Fibroblast of lung (primary cell): Measurements from ENCODE around the gene CRCP. TPM values are rescaled to one million over a fixed set of nuclear protein-coding genes. Genes with fewer than 3 reads are reported as not detected.

ENCODE experiments used
- DNase-seq, 2 donors: peaks; one replicate each; pipeline versions ENCODE4 v3.0.0 to v3.0.0-alpha.2; 2010; ENCODE audit warnings: low read depth in 2 of 2
- H2AFZ ChIP-seq: 2 replicates; pipeline ENCODE4 v1.5.1; 2012; ENCODE audit warnings: low read length, control low read depth, inconsistent platforms
- H3K27ac ChIP-seq: 2 replicates; pipeline ENCODE4 v1.5.1; 2011; ENCODE audit warnings: low read length, control low read depth; ENCODE audit not compliant: insufficient read depth
- H3K27me3 ChIP-seq: 2 replicates; pipeline ENCODE4 v1.5.1; 2011; ENCODE audit warnings: mild to moderate bottlenecking, low read length; ENCODE audit not compliant: control insufficient read depth, insufficient read depth
- H3K36me3 ChIP-seq: 2 replicates; pipeline ENCODE4 v1.5.1; 2011; ENCODE audit warnings: low read length; ENCODE audit not compliant: control insufficient read depth, insufficient read depth
- H3K4me1 ChIP-seq: 2 replicates; pipeline ENCODE4 v1.5.1; 2011; ENCODE audit warnings: low read length; ENCODE audit not compliant: control insufficient read depth, insufficient read depth; ENCODE audit errors: extremely low read depth
- H3K4me2 ChIP-seq: 2 replicates; pipeline ENCODE4 v1.5.1; 2011; ENCODE audit warnings: low read length, control low read depth; ENCODE audit not compliant: insufficient read depth; ENCODE audit errors: extremely low read depth
- H3K4me3 ChIP-seq, 4 experiments: fragments of 200-600 bp in 1 of 4; sonication (generic) in 1 of 4; replicated peaks in 1 of 4; 2 replicates each; pipeline ENCODE4 v1.5.1; 2011 to 2016; ENCODE audit warnings: low read length in 4 of 4, low read depth in 3 of 4, mild to moderate bottlenecking in 3 of 4, control low read depth in 2 of 4, inconsistent platforms in 1 of 4, mixed read lengths in 1 of 4; ENCODE audit not compliant: insufficient read depth in 1 of 4; ENCODE audit errors: control extremely low read depth in 1 of 4
- H3K79me2 ChIP-seq: 2 replicates; pipeline ENCODE4 v1.5.1; 2012; ENCODE audit warnings: mild to moderate bottlenecking, low read length, inconsistent platforms; ENCODE audit not compliant: control insufficient read depth, insufficient read depth
- H3K9ac ChIP-seq: 2 replicates; pipeline ENCODE4 v1.5.1; 2011; ENCODE audit warnings: mild to moderate bottlenecking, low read length, control low read depth; ENCODE audit not compliant: insufficient read depth
- H3K9me3 ChIP-seq: 2 replicates; pipeline ENCODE4 v1.5.1; 2012; ENCODE audit warnings: low read depth, low read length; ENCODE audit not compliant: control insufficient read depth, insufficient read depth
- H4K20me1 ChIP-seq: 2 replicates; pipeline ENCODE4 v1.5.1; 2011; ENCODE audit warnings: low read length; ENCODE audit not compliant: control insufficient read depth, insufficient read depth; ENCODE audit errors: extremely low read depth
- EZH2 ChIP-seq: IDR thresholded peaks from 2 replicates; pipeline ENCODE4 v1.5.1; 2012; ENCODE audit warnings: low read length, control low read depth, mild to moderate bottlenecking; ENCODE audit errors: missing control alignments
- polyA plus RNA-seq, 2 donors: library from polyadenylated mRNA; depleted of rRNA in 1 of 2; stranded (reverse) in 1 of 2; unstranded in 1 of 2; fragments of >200 nt; gene quantifications; 2 replicates each; pipeline ENCODE4 v1.2.1, GENCODE V29; 2011 to 2012; ENCODE audit warnings: missing spikeins in 1 of 2
- total RNA-seq: library from RNA; depleted of rRNA; stranded (reverse); fragments of >200 nt; gene quantifications from 2 replicates; pipeline ENCODE4 v1.2.1, GENCODE V29; 2014
- TF ChIP-seq, protein P1 (sequence below), 2 donors: IDR thresholded peaks in 1 of 2; conservative IDR thresholded peaks in 1 of 2; 1 replicate in 1 of 2; 2 replicates in 1 of 2; pipeline ENCODE4 v1.5.1; 2011 to 2012; ENCODE audit warnings: low read length in 2 of 2, control low read depth in 1 of 2, inconsistent platforms in 1 of 2, low read depth in 1 of 2, mild to moderate bottlenecking in 1 of 2

The CRCP gene
- total and polyA plus RNA-seq, 2 donors (not counting 1 experiment from before 2014, with no cell fraction given) = 34.9 to 38.3 TPM

DNA sequence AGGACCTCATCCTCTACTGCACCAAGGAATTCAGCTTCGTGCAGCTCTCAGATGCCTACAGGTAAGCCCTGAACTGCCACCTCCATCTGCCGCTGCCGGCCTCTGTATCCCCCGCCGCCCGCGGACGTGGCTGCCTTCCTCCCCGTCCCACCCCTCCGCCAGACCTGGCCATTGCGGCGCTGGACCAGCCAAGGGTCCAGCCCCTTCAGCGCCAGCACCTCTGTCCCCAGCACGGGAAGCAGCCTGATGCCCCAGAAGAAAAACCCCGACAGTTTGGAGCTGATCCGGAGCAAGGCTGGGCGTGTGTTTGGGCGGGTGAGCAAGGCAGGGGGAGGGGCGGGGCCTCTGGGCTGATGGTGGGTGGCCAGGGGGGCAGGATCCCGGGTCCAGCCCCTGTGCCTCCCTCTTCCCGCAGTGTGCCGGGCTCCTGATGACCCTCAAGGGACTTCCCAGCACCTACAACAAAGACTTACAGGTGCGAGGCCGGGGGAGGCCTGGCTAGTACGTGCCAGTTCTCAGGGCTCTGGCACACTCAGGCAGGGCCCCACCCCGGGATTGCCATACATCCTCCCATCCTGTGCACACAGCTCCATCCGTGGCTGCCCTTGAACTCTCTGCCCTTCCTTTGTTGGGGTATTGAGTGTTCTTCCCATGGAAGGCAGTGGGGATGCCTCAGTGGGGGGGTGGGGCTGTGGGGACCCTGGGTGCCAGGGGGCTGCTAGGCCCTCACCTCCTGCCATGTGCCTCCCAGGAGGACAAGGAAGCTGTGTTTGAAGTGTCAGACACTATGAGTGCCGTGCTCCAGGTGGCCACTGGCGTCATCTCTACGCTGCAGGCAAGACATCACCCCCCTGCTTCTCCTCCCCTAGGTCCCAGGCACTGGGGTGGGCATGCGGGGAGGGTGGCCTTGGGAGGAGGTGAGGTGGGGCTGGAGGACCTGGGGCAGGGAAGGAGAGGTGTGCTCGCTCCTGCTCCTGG is 25.5 kb upstream of the CRCP start:
- H3K9ac ChIP-seq = no peak overlapping the region
- no peaks in the 10 kb centered on the region for H3K9me3 ChIP-seq
- no peaks in the 10 kb centered on the region for H4K20me1 ChIP-seq
- H3K79me2 ChIP-seq = no peaks in the 10 kb centered on the region
- TF ChIP-seq EZH2 = no peak
- TF ChIP-seq, protein P1, sequence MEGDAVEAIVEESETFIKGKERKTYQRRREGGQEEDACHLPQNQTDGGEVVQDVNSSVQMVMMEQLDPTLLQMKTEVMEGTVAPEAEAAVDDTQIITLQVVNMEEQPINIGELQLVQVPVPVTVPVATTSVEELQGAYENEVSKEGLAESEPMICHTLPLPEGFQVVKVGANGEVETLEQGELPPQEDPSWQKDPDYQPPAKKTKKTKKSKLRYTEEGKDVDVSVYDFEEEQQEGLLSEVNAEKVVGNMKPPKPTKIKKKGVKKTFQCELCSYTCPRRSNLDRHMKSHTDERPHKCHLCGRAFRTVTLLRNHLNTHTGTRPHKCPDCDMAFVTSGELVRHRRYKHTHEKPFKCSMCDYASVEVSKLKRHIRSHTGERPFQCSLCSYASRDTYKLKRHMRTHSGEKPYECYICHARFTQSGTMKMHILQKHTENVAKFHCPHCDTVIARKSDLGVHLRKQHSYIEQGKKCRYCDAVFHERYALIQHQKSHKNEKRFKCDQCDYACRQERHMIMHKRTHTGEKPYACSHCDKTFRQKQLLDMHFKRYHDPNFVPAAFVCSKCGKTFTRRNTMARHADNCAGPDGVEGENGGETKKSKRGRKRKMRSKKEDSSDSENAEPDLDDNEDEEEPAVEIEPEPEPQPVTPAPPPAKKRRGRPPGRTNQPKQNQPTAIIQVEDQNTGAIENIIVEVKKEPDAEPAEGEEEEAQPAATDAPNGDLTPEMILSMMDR (conservative IDR thresholded peaks at IDR 0.05 in 1 of 2, IDR thresholded peaks at IDR 0.05 in 1 of 2; ENCODE audit: low read depth in 1 of 2, low read length in 2 of 2) = no peak
- H3K4me2 ChIP-seq = no peak overlapping the region
- no peaks in the 10 kb centered on the region for H3K4me1 ChIP-seq
- no peaks in the 10 kb centered on the region for H3K27me3 ChIP-seq
- no peak overlapping the region for H3K27ac ChIP-seq
- no peak overlapping the region for H2AFZ ChIP-seq
- H3K36me3 ChIP-seq = peaks cover 10% of the 10 kb centered on the region
- no peak overlapping the region for H3K4me3 ChIP-seq
- no peak for DNase-seq

DNA sequence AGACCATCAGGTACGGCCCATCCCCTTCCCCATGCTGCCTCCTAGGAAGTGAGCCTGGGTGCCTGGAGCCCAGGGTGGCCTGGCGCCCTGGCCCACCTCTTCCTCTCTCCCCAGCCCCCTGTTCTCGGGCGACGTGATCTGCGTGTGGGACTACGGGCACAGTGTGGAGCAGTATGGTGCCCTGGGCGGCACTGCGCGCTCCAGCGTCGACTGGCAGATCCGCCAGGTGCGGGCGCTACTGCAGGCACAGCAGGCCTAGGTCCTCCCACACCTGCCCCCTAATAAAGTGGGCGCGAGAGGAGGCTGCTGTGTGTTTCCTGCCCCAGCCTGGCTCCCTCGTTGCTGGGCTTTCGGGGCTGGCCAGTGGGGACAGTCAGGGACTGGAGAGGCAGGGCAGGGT is 22.0 kb upstream of the CRCP start:
- Histone ChIP-seq H3K27me3 (no peaks in the 10 kb centered on the region), H4K20me1 (no peaks in the 10 kb centered on the region), H3K36me3 (peaks cover 2% of the 10 kb centered on the region), H3K4me2 (no peak overlapping the region), H3K9ac (no peak overlapping the region), H3K27ac (no peak overlapping the region), H3K4me3 (no peak overlapping the region), H2AFZ (no peak overlapping the region), H3K79me2 (no peaks in the 10 kb centered on the region), H3K4me1 (no peaks in the 10 kb centered on the region), H3K9me3 (no peaks in the 10 kb centered on the region)
- no peak for TF ChIP-seq EZH2
- TF ChIP-seq, protein P1 (conservative IDR thresholded peaks at IDR 0.05 in 1 of 2, IDR thresholded peaks at IDR 0.05 in 1 of 2; ENCODE audit: low read depth in 1 of 2, low read length in 2 of 2) = no peak
- no peak for DNase-seq

DNA sequence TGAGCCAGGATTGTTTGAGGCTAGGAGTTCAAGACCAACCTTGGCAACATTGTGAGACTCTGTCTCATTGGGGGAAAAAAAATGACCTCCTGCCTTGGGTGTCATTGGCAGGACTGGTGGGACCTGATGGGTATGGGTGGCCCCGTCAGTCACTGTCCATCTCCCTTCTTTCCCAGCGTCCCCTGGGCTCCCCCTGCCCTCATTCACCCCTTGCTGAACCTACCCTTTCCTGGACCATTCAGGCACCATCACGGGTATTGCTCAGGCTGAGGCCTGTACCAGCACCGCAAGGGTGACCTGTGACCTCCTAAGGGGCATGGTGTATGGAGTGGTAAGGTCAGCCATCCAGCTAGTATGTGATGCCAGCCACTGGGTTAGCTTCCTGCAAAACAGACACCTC is 19.6 kb upstream of the CRCP start:
- no peaks in the 10 kb centered on the region for H4K20me1 ChIP-seq
- no peak overlapping the region for H3K4me2 ChIP-seq
- H3K27ac ChIP-seq = no peak overlapping the region
- no peaks in the 10 kb centered on the region for H3K9me3 ChIP-seq
- H3K4me3 ChIP-seq = no peak overlapping the region
- H3K27me3 ChIP-seq = no peaks in the 10 kb centered on the region
- H3K36me3 ChIP-seq = no peaks in the 10 kb centered on the region
- no peak overlapping the region for H2AFZ ChIP-seq
- H3K4me1 ChIP-seq = peaks cover 2% of the 10 kb centered on the region
- no peaks in the 10 kb centered on the region for H3K79me2 ChIP-seq
- no peak overlapping the region for H3K9ac ChIP-seq
- TF ChIP-seq, protein P1 (conservative IDR thresholded peaks at IDR 0.05 in 1 of 2, IDR thresholded peaks at IDR 0.05 in 1 of 2; ENCODE audit: low read depth in 1 of 2, low read length in 2 of 2) = no peak
- TF ChIP-seq EZH2 = no peak
- DNase-seq = no peak
